Measurements from ENCODE around the gene SOCS3.

The SOCS3 gene

GRCh38 chr17:78367193-78367592, 7.3 kb upstream of the SOCS3 start:
- DNase-seq: no peak

DNA sequence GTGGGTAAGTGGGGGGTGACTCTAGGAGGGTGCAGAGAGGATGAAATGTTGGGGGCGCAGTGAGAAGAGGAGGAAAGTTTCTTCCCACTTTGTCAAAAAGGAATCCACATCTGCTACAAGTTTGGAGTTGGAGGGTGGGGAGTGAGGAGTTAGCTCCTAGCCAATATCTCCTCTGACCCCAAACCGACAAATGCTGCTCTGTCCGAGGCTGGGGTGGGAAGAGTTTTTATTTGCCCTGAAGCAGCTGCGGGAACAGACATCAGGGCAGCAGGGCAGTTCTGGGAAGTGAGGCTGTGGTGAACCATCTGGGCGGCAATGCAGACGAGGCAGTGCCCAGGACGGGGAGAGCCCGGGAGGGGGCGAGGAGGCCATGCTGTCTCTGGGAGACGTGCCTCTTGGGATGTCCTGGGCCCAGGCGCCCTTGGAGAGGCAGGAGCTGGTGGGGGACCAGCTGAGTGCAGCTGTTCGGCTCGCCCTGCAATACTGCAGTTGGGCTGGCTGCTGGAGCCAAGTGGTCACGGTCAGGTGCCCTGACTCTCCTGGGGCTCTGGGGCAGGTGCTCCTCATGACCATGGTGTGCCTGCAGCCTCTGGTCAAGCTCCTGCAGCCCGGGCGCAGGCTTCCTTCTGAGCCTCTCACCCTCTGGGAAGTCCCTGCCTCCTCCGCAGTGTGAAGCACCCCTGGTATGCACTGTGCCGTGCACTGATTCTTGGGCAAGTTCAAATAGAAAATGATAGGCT, 6.4 kb upstream of the SOCS3 start:
- DNase-seq: no peak

GRCh38 chr17:78365561-78366108, 5.8 kb upstream of the SOCS3 start:
- no peak for DNase-seq

DNA sequence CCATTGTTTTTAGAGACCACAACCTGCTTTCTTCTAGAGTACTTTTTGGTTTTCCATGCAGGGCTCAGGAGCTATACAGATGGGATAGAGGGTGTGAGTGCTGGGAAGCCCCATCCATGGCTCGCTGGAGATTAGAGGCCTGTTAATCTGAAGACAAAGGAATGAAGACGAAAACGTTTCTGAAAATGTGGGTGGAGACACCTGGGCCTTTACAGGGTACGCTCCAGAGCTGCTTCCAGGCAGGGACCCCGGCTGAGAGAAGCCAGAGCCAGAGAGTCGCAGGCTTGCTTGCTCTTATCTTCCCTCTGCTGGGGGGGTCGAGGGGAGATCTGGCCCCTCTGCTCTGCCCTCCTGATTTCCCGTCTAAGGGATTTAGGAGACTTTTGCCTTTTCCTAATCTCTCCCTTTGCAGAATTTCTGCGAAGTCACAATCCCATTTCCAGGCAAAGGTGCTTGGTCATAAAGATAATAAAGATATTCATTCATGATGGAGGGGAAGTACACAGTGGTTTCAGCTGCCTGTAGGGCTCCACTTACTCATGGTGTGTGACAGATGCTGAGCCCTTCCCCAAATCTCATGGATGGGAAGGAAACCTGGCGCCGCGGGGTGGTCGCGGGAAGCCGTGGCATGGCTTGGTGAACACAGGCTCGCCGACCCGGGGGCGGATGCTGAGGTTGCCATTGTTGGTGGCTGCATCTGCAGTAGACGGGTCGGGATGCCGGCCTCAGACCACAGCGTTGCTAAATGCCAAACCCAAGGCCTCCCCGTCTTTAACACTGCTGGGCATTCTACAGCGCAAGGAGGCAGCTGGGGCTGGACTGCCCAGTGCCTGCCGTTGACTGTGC, 4.8 kb upstream of the SOCS3 start:
- peak in 1 of 2 experiments; percentile 60 for DNase-seq

- no peak for DNase-seq
Observed at GRCh38 chr17:78362671-78363070, 2.8 kb upstream of the SOCS3 start.

GRCh38 chr17:78362232-78362631, 2.4 kb upstream of the SOCS3 start:
- DNase-seq: no peak

- DNase-seq: no peak
Observed at GRCh38 chr17:78361225-78361701, 1.4 kb upstream of the SOCS3 start.

DNA sequence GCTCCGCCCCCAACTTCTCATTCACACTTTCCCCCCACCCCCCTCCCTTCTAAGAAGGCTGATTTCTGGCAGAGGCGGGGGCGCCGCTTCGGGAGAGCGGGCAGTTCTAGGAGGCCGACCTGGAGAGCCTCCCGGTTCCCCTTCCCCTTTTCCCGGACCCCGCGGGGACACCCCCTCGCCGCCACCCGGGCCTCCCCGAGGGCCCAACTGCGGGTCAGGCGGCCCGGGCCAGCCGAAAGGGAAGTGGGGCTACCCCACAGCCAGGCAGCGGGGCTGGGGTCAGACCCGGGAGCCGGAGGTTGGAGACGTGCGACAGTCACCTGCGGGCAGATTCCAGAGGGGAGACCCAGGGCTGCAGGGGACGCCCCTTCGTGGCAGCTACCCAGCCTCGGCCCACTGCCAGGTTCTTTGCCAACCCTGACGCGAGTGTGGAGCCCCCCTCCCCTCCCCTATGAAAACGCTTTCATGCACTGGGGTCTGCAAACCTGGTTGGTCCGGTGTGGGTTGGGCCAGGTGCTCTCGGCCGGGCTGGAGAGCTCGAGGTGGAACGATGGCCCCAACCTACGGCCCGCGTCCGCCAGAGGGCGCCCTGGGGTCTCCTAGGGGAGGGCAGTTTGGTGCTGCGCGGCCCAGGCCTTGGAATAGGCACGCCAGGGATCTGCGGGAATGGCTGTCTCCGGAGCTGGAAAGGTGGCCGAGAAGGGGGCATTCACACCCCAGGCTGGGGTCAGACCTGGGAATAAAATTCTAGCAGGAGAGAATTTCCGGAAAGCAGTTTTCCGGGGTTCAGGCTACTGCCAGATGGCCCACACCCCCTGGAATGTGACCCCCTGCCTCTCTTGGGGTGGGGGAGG, 721 bp upstream of the SOCS3 start:
- DNase-seq: peak; percentile 98 to 99

- DNase-seq: peak in 1 of 2 experiments; percentile 50
Observed at GRCh38 chr17:78359321-78359996, 418 bp downstream of the SOCS3 start.

GRCh38 chr17:78358538-78359320, 1.1 kb downstream of the SOCS3 start:
- DNase-seq: no peak

DNA sequence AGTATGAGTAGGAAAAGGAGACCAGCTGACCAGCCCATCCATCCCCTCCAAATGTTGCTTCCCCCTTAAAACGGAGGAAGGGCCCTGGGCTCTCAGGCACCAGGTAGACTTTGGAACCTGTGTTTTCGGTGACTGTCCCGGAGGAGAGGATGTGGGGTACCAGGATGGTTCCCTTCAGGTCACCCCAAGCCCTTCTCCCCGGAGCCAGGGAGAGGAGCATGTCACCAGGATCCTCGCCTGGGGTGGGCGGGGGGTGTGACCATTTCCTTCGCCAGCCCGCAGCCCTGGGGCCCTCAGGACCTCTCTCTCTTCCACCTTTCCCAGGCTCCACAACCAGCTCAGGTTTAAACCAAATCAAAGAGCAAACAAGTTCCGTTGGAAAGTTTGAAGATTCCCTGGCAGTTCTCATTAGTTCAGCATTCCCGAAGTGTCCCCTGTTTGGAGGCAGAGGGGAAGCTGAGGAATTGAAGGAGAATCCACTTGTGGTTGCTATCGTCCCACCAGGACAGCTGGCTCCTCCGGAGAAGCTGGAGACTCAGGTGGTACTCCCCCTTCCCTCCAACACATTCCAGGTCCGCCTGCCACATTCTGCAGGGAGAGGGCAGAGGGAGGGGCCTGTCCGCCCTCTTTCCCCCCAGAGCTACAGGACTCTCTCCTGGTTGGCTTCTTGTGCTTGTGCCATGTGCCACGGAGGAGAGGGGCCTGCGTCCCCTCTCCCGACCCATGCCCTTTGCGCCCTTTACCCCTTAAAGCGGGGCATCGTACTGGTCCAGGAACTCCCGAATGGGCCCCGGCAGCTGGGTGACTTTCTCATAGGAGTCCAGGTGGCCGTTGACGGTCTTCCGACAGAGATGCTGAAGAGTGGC, 2.0 kb downstream of the SOCS3 start:
- DNase-seq: peak in 1 of 2 experiments; percentile 48

- peak in 1 of 2 experiments; percentile 45 for DNase-seq
Observed at GRCh38 chr17:78357177-78357586, 2.7 kb downstream of the SOCS3 start.

DNA sequence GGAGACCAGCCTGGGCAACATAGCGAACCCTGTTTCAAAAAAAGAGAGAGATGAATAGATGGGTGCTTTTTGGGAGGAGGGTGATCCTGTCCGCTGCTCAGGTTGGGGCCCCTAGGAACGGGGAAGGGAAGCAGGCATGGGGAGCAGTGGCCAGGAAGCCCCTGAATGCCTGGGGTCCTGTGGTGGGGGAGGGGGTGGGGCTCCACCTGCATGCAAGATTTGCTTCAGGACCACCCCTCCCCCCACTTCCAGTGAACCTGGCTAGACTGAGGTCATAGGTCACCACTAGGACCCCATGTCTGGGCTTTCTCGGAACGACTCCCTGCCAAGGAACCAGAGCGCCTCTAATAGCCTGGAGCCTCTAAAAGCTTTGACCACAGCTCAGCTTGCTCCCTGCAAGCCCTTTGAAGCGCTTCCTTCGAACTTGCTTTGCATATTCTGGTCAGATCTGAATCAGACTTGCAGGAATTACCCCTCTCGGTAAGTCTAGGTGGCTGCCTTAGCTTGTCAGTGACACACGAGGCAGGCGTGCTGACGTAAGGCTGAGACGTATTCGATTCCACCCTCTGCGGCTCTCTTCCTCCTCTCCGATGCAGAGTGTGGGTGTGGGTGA, 3.7 kb downstream of the SOCS3 start:
- peak; percentile 88 to 93 for DNase-seq

GRCh38 chr17:78355701-78356100, 4.2 kb downstream of the SOCS3 start:
- DNase-seq: no peak

DNA sequence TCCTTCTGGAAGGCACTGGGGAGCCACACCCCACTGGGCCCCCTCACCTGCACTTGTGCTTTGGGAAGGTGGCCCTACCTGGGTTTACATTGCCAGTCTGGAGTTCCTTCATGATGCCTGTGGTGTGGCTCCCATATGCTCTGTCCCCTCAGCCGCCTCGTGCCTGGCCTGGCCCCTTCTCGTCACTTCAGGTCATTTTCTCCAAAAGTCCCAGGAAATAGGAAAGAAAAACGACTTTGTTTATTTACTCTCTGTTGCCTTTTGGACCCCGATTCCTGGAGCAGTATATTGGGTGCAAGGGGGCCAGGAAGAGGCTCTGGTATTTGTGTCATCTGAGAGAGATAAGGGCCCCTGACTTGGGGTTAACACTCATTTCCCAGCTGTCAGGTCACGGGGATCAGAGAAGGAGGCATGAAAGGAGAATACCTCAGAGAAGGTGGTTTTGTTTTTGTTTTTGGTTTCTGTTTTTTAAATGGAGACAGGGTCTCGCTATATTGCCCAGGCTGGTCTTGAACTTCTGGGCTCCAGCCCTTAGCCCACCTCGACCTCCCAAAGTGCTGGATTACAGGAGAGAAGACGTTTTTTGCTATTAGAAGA, 4.7 kb downstream of the SOCS3 start:
- DNase-seq: peak in 1 of 2 experiments; percentile 48

- no peak for DNase-seq
Observed at GRCh38 chr17:78353834-78354233, 6.0 kb downstream of the SOCS3 start.

GRCh38 chr17:78351449-78352006, 8.3 kb downstream of the SOCS3 start:
- no peak for DNase-seq

DNA sequence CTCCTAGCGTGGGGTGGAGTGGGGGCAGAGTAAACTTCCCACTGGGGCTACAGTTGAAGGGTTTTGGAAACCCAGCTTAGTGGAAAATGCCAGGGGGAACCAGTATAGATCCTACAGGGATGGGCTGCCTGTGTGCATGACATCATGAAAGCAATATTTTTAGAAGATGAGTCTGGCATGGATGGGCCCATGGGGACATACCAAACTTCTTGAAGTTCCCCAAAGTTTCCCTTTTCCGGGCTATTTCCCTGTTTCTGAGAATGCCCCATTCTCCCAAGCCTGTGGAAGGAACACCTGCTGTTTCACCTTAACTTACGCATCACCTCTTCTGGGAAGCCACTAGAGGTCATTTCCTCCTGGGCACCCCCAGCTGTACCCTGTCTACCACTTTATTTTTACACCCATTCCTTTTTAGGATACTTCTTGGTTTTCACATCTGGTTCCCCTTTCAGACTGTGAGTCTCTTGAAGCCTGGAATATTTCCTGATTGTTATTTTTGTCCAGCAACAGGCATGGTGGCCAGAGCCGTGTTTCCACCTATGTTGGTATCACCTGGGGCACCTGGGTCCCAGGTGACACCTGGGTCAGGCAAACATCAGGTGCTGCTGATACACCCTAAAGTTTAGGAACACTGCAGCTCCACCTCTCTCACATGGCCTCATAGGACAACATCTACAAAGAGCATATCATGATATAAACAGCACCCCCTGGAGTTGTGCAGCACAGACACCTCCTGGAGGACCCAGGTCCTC, 9.8 kb downstream of the SOCS3 start:
- no peak for DNase-seq
